ENCODE results near the gene OPA3. TPM values are rescaled to one million over a fixed set of nuclear protein-coding genes. Genes with fewer than 3 reads are reported as not detected.

The OPA3 gene
- total RNA-seq, 1 experiment from 2014 or later, result 10.1 TPM

GRCh38 chr19:45527731-45528130, 56.9 kb downstream of the OPA3 start:
- Mint-ChIP-seq H3K27ac (peak overlapping the region; percentile 84), H3K4me3 (peak overlapping the region; percentile 84), H3K36me3 (peaks cover 32% of the 10 kb centered on the region), H3K27me3 (ENCODE audit: low read depth) (peaks cover 35% of the 10 kb centered on the region), H3K4me1 (peaks cover 19% of the 10 kb centered on the region), H3K9me3 (peaks cover 15% of the 10 kb centered on the region)
- DNase-seq (ENCODE audit: low spot score) (peak; percentile 46), ATAC-seq (no peak)
- CTCF ChIA-PET, result interaction anchor here (0.7 to 8.8 kb wide), 13 partner anchors 10 to 116 kb away, joined by 3 to 92 read pairs (median 5); partner anchors contain the start of gene PPM1N
- POLR2A ChIA-PET, result interaction anchor here (0.6 kb wide), 1 partner anchor 31 kb away, joined by 3 read pairs; no protein-coding TSS in a partner anchor
- TF ChIP-seq ZMAT4 (CRISPR knock-in tag; IDR thresholded peaks at IDR 0.05) (no peak), MAX (CRISPR knock-in tag; IDR thresholded peaks at IDR 0.05) (0 out of 2 replicates have a peak, but pooled peaks have one; percentile 30), USF1 (CRISPR knock-in tag; IDR thresholded peaks at IDR 0.05) (0 out of 2 replicates have a peak, but pooled peaks have one; percentile 35)

- CTCF ChIA-PET, result interaction anchor here (0.7 to 8.8 kb wide), 12 partner anchors 11 to 117 kb away, joined by 3 to 92 read pairs (median 5); partner anchors contain the start of gene PPM1N
- TF ChIP-seq ZNF232 (CRISPR knock-in tag; IDR thresholded peaks at IDR 0.05), result no peak
- H3K27ac Mint-ChIP-seq, result no peak overlapping the region
- peaks cover 28% of the 10 kb centered on the region for H3K36me3 Mint-ChIP-seq
- no peak overlapping the region for H3K4me3 Mint-ChIP-seq
- peaks cover 30% of the 10 kb centered on the region for H3K27me3 Mint-ChIP-seq (ENCODE audit: low read depth)
- no peak for ATAC-seq
- DNase-seq (ENCODE audit: low spot score), result no peak
- POLR2A ChIA-PET, result interaction anchor here (0.6 kb wide), 2 partner anchors 32 to 163 kb away, joined by 3 read pairs; no protein-coding TSS in a partner anchor
- peaks cover 19% of the 10 kb centered on the region for H3K4me1 Mint-ChIP-seq
- H3K9me3 Mint-ChIP-seq, result peaks cover 10% of the 10 kb centered on the region
Observed at GRCh38 chr19:45526971-45527370, 57.6 kb downstream of the OPA3 start.

GRCh38 chr19:45526143-45526542, 58.5 kb downstream of the OPA3 start:
- H3K27me3 Mint-ChIP-seq (ENCODE audit: low read depth), result peaks cover 21% of the 10 kb centered on the region
- ChIA-PET CTCF (interaction anchor here (0.6 to 8.8 kb wide), 3 partner anchors 17 to 116 kb away, joined by 3 to 92 read pairs (median 10); no protein-coding TSS in a partner anchor), POLR2A (no interaction called here)
- peaks cover 19% of the 10 kb centered on the region for H3K4me1 Mint-ChIP-seq
- peak; percentile 46 for ATAC-seq
- DNase-seq (ENCODE audit: low spot score), result peak; percentile 93
- no peak overlapping the region for H3K4me3 Mint-ChIP-seq
- TF ChIP-seq ZNF396 (CRISPR knock-in tag; IDR thresholded peaks at IDR 0.05; ENCODE audit: borderline replicate concordance), result no peak
- peak; percentile 64; the same call in 1 of the 2 replicates for TF ChIP-seq SP1 (CRISPR knock-in tag; conservative IDR thresholded peaks at IDR 0.05)
- peak; percentile 94 for TF ChIP-seq NFYB (CRISPR knock-in tag; conservative IDR thresholded peaks at IDR 0.05; ENCODE audit: low read depth)
- TF ChIP-seq RELA (CRISPR knock-in tag; IDR thresholded peaks at IDR 0.05; ENCODE audit: borderline replicate concordance), result no peak
- TF ChIP-seq HMGXB4 (CRISPR knock-in tag; IDR thresholded peaks at IDR 0.05), result no peak
- TF ChIP-seq SMAD3 (CRISPR knock-in tag; IDR thresholded peaks at IDR 0.05; ENCODE audit: borderline replicate concordance), result no peak
- peak overlapping the region; percentile 96 for H3K27ac Mint-ChIP-seq
- H3K9me3 Mint-ChIP-seq, result peaks cover 2% of the 10 kb centered on the region
- peaks cover 24% of the 10 kb centered on the region for H3K36me3 Mint-ChIP-seq

GRCh38 chr19:45524575-45525129, 60.0 kb downstream of the OPA3 start:
- no peak for ATAC-seq
- ChIA-PET CTCF (interaction anchor here (0.6 to 1.2 kb wide), 4 partner anchors 15 to 153 kb away, joined by 3 to 4 read pairs (median 3); no protein-coding TSS in a partner anchor), POLR2A (interaction anchor here (0.7 kb wide), 1 partner anchor 102 kb away, joined by 4 read pairs; no protein-coding TSS in a partner anchor)
- TF ChIP-seq AR (CRISPR knock-in tag; IDR thresholded peaks at IDR 0.05) (no peak), PREB (CRISPR knock-in tag; IDR thresholded peaks at IDR 0.05; ENCODE audit: borderline replicate concordance) (no peak), ZNF671 (CRISPR knock-in tag; IDR thresholded peaks at IDR 0.05) (no peak), ZNF121 (CRISPR knock-in tag; IDR thresholded peaks at IDR 0.05) (no peak), CREB1 (CRISPR knock-in tag; IDR thresholded peaks at IDR 0.05) (no peak), EMX1 (CRISPR knock-in tag; IDR thresholded peaks at IDR 0.05) (no peak), GTF2I (CRISPR knock-in tag; conservative IDR thresholded peaks at IDR 0.05) (no peak), ZNF512 (CRISPR knock-in tag; IDR thresholded peaks at IDR 0.05; ENCODE audit: borderline replicate concordance) (no peak)

More at GRCh38 chr19:45524575-45525129, 60.0 kb downstream of the OPA3 start:
- peaks cover 7% of the 10 kb centered on the region for H3K27me3 Mint-ChIP-seq (ENCODE audit: low read depth)
- H3K9me3 Mint-ChIP-seq, result no peaks in the 10 kb centered on the region
- peaks cover 31% of the 10 kb centered on the region for H3K36me3 Mint-ChIP-seq
- DNase-seq (ENCODE audit: low spot score), result no peak
- peaks cover 19% of the 10 kb centered on the region for H3K4me1 Mint-ChIP-seq
- H3K27ac Mint-ChIP-seq, result no peak overlapping the region
- no peak overlapping the region for H3K4me3 Mint-ChIP-seq

Measured in WTC11 (cell line).